NCI-H2227 treated with DMSO at 0.1 percent for 48 hours (cell line): ENCODE results near the gene ADORA1.

Experiments used
- DNase-seq: peaks from one replicate; lab custom pipeline; 2025; lab: John Stamatoyannopoulos, UW

Gene ADORA1

GRCh38 chr1:203121186-203122015 lies 6.1 kb upstream of the ADORA1 start:
- DNase-seq: no peak

GRCh38 chr1:203122159-203122558 lies 5.4 kb upstream of the ADORA1 start:
- DNase-seq: no peak

- no peak for DNase-seq
Measured at GRCh38 chr1:203124011-203124410, 3.5 kb upstream of the ADORA1 start.

GRCh38 chr1:203124546-203125317 lies 2.8 kb upstream of the ADORA1 start:
- DNase-seq: no peak

GRCh38 chr1:203126151-203126865 lies 1.2 kb upstream of the ADORA1 start:
- DNase-seq: no peak

- no peak for DNase-seq
Measured at GRCh38 chr1:203126866-203127665, 460 bp upstream of the ADORA1 start.

GRCh38 chr1:203128431-203128715 lies 847 bp downstream of the ADORA1 start:
- DNase-seq: no peak

- no peak for DNase-seq
Measured at GRCh38 chr1:203128716-203129500, 1.4 kb downstream of the ADORA1 start.

GRCh38 chr1:203129501-203130231 lies 2.1 kb downstream of the ADORA1 start:
- DNase-seq: no peak

GRCh38 chr1:203130358-203130985 lies 2.9 kb downstream of the ADORA1 start:
- no peak for DNase-seq

- no peak for DNase-seq
Measured at GRCh38 chr1:203131548-203132200, 4.1 kb downstream of the ADORA1 start.

- no peak for DNase-seq
Measured at GRCh38 chr1:203133970-203134725, 6.6 kb downstream of the ADORA1 start.

GRCh38 chr1:203135636-203136305 lies 8.2 kb downstream of the ADORA1 start:
- no peak for DNase-seq

- no peak for DNase-seq
Measured at GRCh38 chr1:203136409-203137042, 9.0 kb downstream of the ADORA1 start.

GRCh38 chr1:203137324-203137723 lies 9.8 kb downstream of the ADORA1 start:
- DNase-seq: no peak

- no peak for DNase-seq
Measured at GRCh38 chr1:203138066-203138465, 10.5 kb downstream of the ADORA1 start.

GRCh38 chr1:203139976-203140475 lies 12.5 kb downstream of the ADORA1 start:
- DNase-seq: no peak
